GM12878 (cell line): ENCODE results near the gene ULBP2. TPM values are rescaled to one million over a fixed set of nuclear protein-coding genes. Genes with fewer than 3 reads are reported as not detected.

ENCODE experiments used
- ATAC-seq: fragments of 200-7000 bp; cut with Tn5 transposase; 3 replicates; pipeline ENCODE4 v1.9.1; 2020; ENCODE audit warnings: mild to moderate bottlenecking, moderate library complexity
- BruUV-seq: library from RNA; stranded (reverse); fragments of 400-500 nt; replicated peaks from 2 replicates; lab custom pipeline; 2021; lab: Mats Ljungman, UMichigan
- CTCF ChIA-PET: fragments of 300-600 bp; sonication (Branson Sonifier 250); formaldehyde crosslinking; extraction: SDS; loops from one replicate; lab custom pipeline; 2021; ENCODE audit warnings: inconsistent platforms; lab: Yijun Ruan, JAX
- POLR2A ChIA-PET: fragments of 350-600 bp; formaldehyde crosslinking; extraction: SDS; loops from one replicate; lab custom pipeline; 2021; ENCODE audit warnings: inconsistent platforms; lab: Charles Lee
- RAD21 ChIA-PET: fragments of 300-600 bp; sonication (Branson Sonifier 250); formaldehyde crosslinking; loops from one replicate; lab custom pipeline; 2023; ENCODE audit warnings: antibody characterized with exemption; ENCODE audit not compliant: unreplicated experiment; lab: Charles Lee
- SMC1A ChIA-PET: fragments of 300-600 bp; sonication (Branson Sonifier 250); formaldehyde crosslinking; loops from one replicate; lab custom pipeline; 2023; ENCODE audit not compliant: unreplicated experiment, uncharacterized antibody; lab: Charles Lee
- DNase-seq: peaks from one replicate; pipeline ENCODE4 v3.0.0-alpha.2; 2011; ENCODE audit warnings: low read depth, low spot score
- FAIRE-seq: peaks from 3 replicates; lab custom pipeline; 2011; peaks lifted over from hg19 to GRCh38; lab: Jason Lieb, UNC
- H2AFZ ChIP-seq: 2 replicates; pipeline ENCODE4 v1.6.0; 2011; ENCODE audit warnings: low read depth, low read length, control low read depth; ENCODE audit not compliant: control insufficient read depth
- H3K27ac ChIP-seq: 2 replicates; pipeline ENCODE4 v1.5.1; 2011; ENCODE audit warnings: control low read depth; ENCODE audit not compliant: control insufficient read depth, insufficient read depth
- H3K27me3 ChIP-seq, 2 experiments: replicated peaks in 1 of 2; 2 replicates each; pipeline versions ENCODE4 v1.6.0 to v1.6.1; 2011; ENCODE audit warnings: low read length in 1 of 2; ENCODE audit not compliant: control insufficient read depth in 2 of 2, insufficient read depth in 2 of 2
- H3K36me3 ChIP-seq, 2 experiments: 2 replicates each; pipeline ENCODE4 v1.5.1; 2011; ENCODE audit warnings: low read length in 1 of 2; ENCODE audit not compliant: control insufficient read depth in 2 of 2, insufficient read depth in 2 of 2
- H3K4me1 ChIP-seq: 2 replicates; pipeline ENCODE4 v1.6.1; 2011; ENCODE audit warnings: mild to moderate bottlenecking, low read length, moderate library complexity, mixed read lengths; ENCODE audit not compliant: control insufficient read depth, insufficient read depth
- H3K4me2 ChIP-seq: 2 replicates; pipeline ENCODE4 v1.6.0; 2011; ENCODE audit warnings: control low read depth; ENCODE audit not compliant: control insufficient read depth, insufficient read depth
- H3K4me3 ChIP-seq: fragments of 200-600 bp; sonication (generic); 2 replicates; pipeline ENCODE4 v1.5.1; 2016
- H3K79me2 ChIP-seq: 2 replicates; pipeline ENCODE4 v1.6.0; 2011; ENCODE audit warnings: low read length; ENCODE audit not compliant: control insufficient read depth, insufficient read depth
- H3K9ac ChIP-seq: 2 replicates; pipeline ENCODE4 v1.8.0; 2011; ENCODE audit warnings: low read length, control low read depth, mixed read lengths; ENCODE audit not compliant: control insufficient read depth, insufficient read depth
- H3K9me3 ChIP-seq: replicated peaks from 3 replicates; pipeline ENCODE4 v1.5.1; 2011; ENCODE audit warnings: mild to moderate bottlenecking, low read length; ENCODE audit not compliant: control insufficient read depth, insufficient read depth
- H4K20me1 ChIP-seq: 2 replicates; pipeline ENCODE4 v1.6.0; 2011; ENCODE audit not compliant: control insufficient read depth, insufficient read depth
- CEBPB ChIP-seq, 2 experiments: fragments of 150-350 bp in 1 of 2; IDR thresholded peaks; 2 replicates each; pipeline ENCODE4 v1.6.1; 2012 to 2014; ENCODE audit warnings: low read depth in 2 of 2, low read length in 2 of 2, borderline replicate concordance in 1 of 2, inconsistent platforms in 1 of 2
- CREB1 ChIP-seq: IDR thresholded peaks from 2 replicates; pipeline ENCODE4 v1.6.1; 2012; ENCODE audit warnings: low read depth, mild to moderate bottlenecking, inconsistent platforms
- CREM ChIP-seq: IDR thresholded peaks from 2 replicates; pipeline ENCODE4 v1.6.1; 2014; ENCODE audit warnings: antibody characterized with exemption, low read depth
- HDAC6 ChIP-seq: fragments of 200-600 bp; sonication (generic); IDR thresholded peaks from one replicate; pipeline ENCODE4 v1.8.0; 2017; ENCODE audit warnings: antibody characterized with exemption; ENCODE audit not compliant: unreplicated experiment
- MTA3 ChIP-seq: IDR thresholded peaks from 2 replicates; pipeline ENCODE4 v1.6.1; 2012; ENCODE audit warnings: low read length, inconsistent platforms, borderline replicate concordance
- POLR2A ChIP-seq: IDR thresholded peaks from 2 replicates; pipeline ENCODE4 v1.6.1; 2011; ENCODE audit warnings: low read depth, mild to moderate bottlenecking, low read length
- PRDM15 ChIP-seq: fragments of 450-650 bp; formaldehyde crosslinking; IDR thresholded peaks from 2 replicates; pipeline ENCODE4 v1.4.0; 2020; ENCODE audit warnings: mild to moderate bottlenecking, moderate library complexity
- RELA ChIP-seq: fragments of 450-650 bp; IDR thresholded peaks from 2 replicates; pipeline ENCODE4 v1.8.0; 2014; ENCODE audit warnings: borderline replicate concordance; ENCODE audit not compliant: partially characterized antibody
- TAF1 ChIP-seq: IDR thresholded peaks from 2 replicates; pipeline ENCODE4 v1.6.1; 2011; ENCODE audit warnings: mild to moderate bottlenecking, low read depth, low read length, borderline replicate concordance
- WGBS: methylation state at CpG from one replicate; pipeline ENCODE4 v1.1.6; 2016; ENCODE audit warnings: low lambda C conversion rate; ENCODE audit not compliant: insufficient replicate concordance, insufficient coverage; ENCODE audit errors: missing lambda C conversion rate; 5-methylcytosine and 5-hydroxymethylcytosine counted together
- in situ Hi-C: fragments of 300-500 bp; cut with MboI; formaldehyde crosslinking; loops from 9 replicates; pipeline ENCODE4 v1.14.3; 2018; ENCODE audit warnings: mixed read lengths
- intact Hi-C: fragments of 100-400 bp; cut with micrococcal nuclease; formaldehyde crosslinking; loops from one replicate; pipeline ENCODE4 v1.14.2; 2022; ENCODE audit not compliant: unreplicated experiment
- polyA plus RNA-seq, 11 experiments: library from polyadenylated mRNA; depleted of rRNA in 4 of 11; unstranded in 6 of 11; stranded (reverse) in 5 of 11; fragments of >200 nt; fragmentation: Nextera tagmentation in 4 of 11; fragmentation: Illumina TruSeq in 1 of 11; extraction: Ambion mirVana in 4 of 11; extraction: Trizol in 1 of 11; gene quantifications; 1 replicate in 1 of 11; 2 replicates in 10 of 11; pipeline versions ENCODE4 v1.2.1 to v1.2.3, GENCODE V29; 2011 to 2016; ENCODE audit warnings: inconsistent platforms in 2 of 11, missing spikeins in 2 of 11, low read depth in 1 of 11
- total RNA-seq, 4 experiments: library from RNA; depleted of rRNA in 3 of 4; stranded (reverse); fragments of >200 nt in 3 of 4; fragmentation: Illumina TruSeq in 1 of 4; extraction: Trizol in 1 of 4; gene quantifications; 2 replicates each; pipeline versions ENCODE4 v1.2.1 to v1.2.3, GENCODE V29; 2013 to 2021

ULBP2 gene
- total and polyA plus RNA-seq, 10 of the 15 experiments (the other 5 are each of a cell fraction or from before 2014, with no cell fraction given): 0.16 to 2.5 (median 0.22) TPM; not detected in 3

GRCh38 chr6:149923327-149923986 lies 18.4 kb upstream of the ULBP2 start:
- no peak for FAIRE-seq
- TF ChIP-seq HDAC6: no peak
- intact Hi-C loops: no loop called here
- Histone ChIP-seq H3K27ac (no peak overlapping the region), H3K9ac (no peak overlapping the region), H3K79me2 (no peaks in the 10 kb centered on the region), H3K9me3 (no peaks in the 10 kb centered on the region; the same call in 2 of the 3 replicates), H3K36me3 (no peaks in the 10 kb centered on the region), H3K4me3 (no peak overlapping the region), H3K4me1 (no peaks in the 10 kb centered on the region), H4K20me1 (no peaks in the 10 kb centered on the region; the same call in 1 of the 2 replicates), H2AFZ (no peak overlapping the region), H3K27me3 (peaks cover 5 to 17% of the 10 kb centered on the region in 2 experiments), H3K4me2 (peak overlapping the region; percentile 42; the same call in 1 of the 2 replicates)
- ChIA-PET RAD21 (interaction anchor here (1.3 kb wide), 1 partner anchor 11 kb away, joined by 3 read pairs; no protein-coding TSS in a partner anchor), SMC1A (no interaction called here), POLR2A (no interaction called here), CTCF (interaction anchor here (0.6 to 2.1 kb wide), 3 partner anchors 87 to 150 kb away, joined by 3 to 11 read pairs (median 3); no protein-coding TSS in a partner anchor)
- BruUV-seq: no TSS peak
- ATAC-seq: no peak
- no peak for DNase-seq
- WGBS: 27% methylated on average over 33 of the region's 33 CpGs
- in situ Hi-C loops: no loop called here

- no peak for DNase-seq
- Histone ChIP-seq H3K4me3 (no peak overlapping the region), H3K9ac (no peak overlapping the region), H3K4me2 (no peak overlapping the region), H4K20me1 (no peaks in the 10 kb centered on the region; the same call in 1 of the 2 replicates), H3K9me3 (no peaks in the 10 kb centered on the region; the same call in 2 of the 3 replicates), H3K79me2 (no peaks in the 10 kb centered on the region), H3K36me3 (no peaks in the 10 kb centered on the region), H3K27me3 (peaks cover 8 to 17% of the 10 kb centered on the region in 2 experiments), H2AFZ (no peak overlapping the region), H3K4me1 (no peaks in the 10 kb centered on the region), H3K27ac (no peak overlapping the region)
- ChIA-PET SMC1A (no interaction called here), CTCF (interaction anchor here (0.7 to 2.1 kb wide), 4 partner anchors 88 to 892 kb away, joined by 3 to 11 read pairs (median 4); no protein-coding TSS in a partner anchor), POLR2A (interaction anchor here (1.2 kb wide), 1 partner anchor 72 kb away, joined by 3 read pairs; no protein-coding TSS in a partner anchor), RAD21 (interaction anchor here (1.3 kb wide), 1 partner anchor 10 kb away, joined by 3 read pairs; no protein-coding TSS in a partner anchor)
- intact Hi-C loops: no loop called here
- FAIRE-seq: no peak
- no peak for ATAC-seq
- in situ Hi-C loops: no loop called here
- 66% methylated on average over 9 of the region's 9 CpGs for WGBS
- BruUV-seq: no TSS peak
- no peak for TF ChIP-seq CREB1
- no peak for TF ChIP-seq TAF1
- no peak for TF ChIP-seq POLR2A
- TF ChIP-seq CREM: no peak
- no peak for TF ChIP-seq MTA3
- TF ChIP-seq CEBPB (IDR thresholded peaks at IDR 0.05; ENCODE audit: borderline replicate concordance in 1 of 2, low read depth in 2 of 2, low read length in 2 of 2): no peak
- TF ChIP-seq PRDM15 (CRISPR knock-in tag): no peak
- no peak for TF ChIP-seq RELA
Observed at GRCh38 chr6:149924206-149924932, 17.4 kb upstream of the ULBP2 start.
